ENCODE data around the gene SIGLEC14.

- TF ChIP-seq CTCF (IDR thresholded peaks at IDR 0.05), result no peak
- TF ChIP-seq POLR2A (IDR thresholded peaks at IDR 0.05), result no peak
Observed at GRCh38 chr19:51637362-51637978, 9.2 kb downstream of the SIGLEC14 start.
